ENCODE data around the gene DCN.

DCN gene

GRCh38 chr12:91129662-91130362 is 52.8 kb downstream of the DCN start:
- no peak for DNase-seq

- no peak for DNase-seq
Observed at GRCh38 chr12:91127751-91128150, 54.9 kb downstream of the DCN start.

- DNase-seq = no peak
Observed at GRCh38 chr12:91127306-91127705, 55.3 kb downstream of the DCN start.

GRCh38 chr12:91126516-91126915 is 56.1 kb downstream of the DCN start:
- DNase-seq = no peak

GRCh38 chr12:91123236-91123916 is 59.2 kb downstream of the DCN start:
- DNase-seq = no peak

- no peak for DNase-seq
Observed at GRCh38 chr12:91120781-91121180, 61.8 kb downstream of the DCN start.

GRCh38 chr12:91119089-91119488 is 63.5 kb downstream of the DCN start:
- DNase-seq = no peak

GRCh38 chr12:91113621-91114020 is 69.0 kb downstream of the DCN start:
- DNase-seq = no peak

- no peak for DNase-seq
Observed at GRCh38 chr12:91111366-91112325, 71.0 kb downstream of the DCN start, which contains the start of gene LUM. Gene LUM, minus strand, starts transcription at chr12:91111494. Its CDS starts 2,515 bp downstream, at chr12:91108979.

GRCh38 chr12:91110311-91110924 is 72.2 kb downstream of the DCN start:
- DNase-seq = no peak

GRCh38 chr12:91109581-91110310 is 72.9 kb downstream of the DCN start:
- DNase-seq = no peak

- DNase-seq = peak; percentile 79
Observed at GRCh38 chr12:91109148-91109564, 73.5 kb downstream of the DCN start.

GRCh38 chr12:91108196-91108755 is 74.3 kb downstream of the DCN start:
- no peak for DNase-seq

- DNase-seq = no peak
Observed at GRCh38 chr12:91106283-91106682, 76.3 kb downstream of the DCN start.

- DNase-seq = no peak
Observed at GRCh38 chr12:91105807-91106206, 76.8 kb downstream of the DCN start.

- no peak for DNase-seq
Observed at GRCh38 chr12:91104812-91105466, 77.7 kb downstream of the DCN start.

GRCh38 chr12:91103624-91104023 is 79.0 kb downstream of the DCN start:
- no peak for DNase-seq

GRCh38 chr12:91103101-91103500 is 79.5 kb downstream of the DCN start:
- DNase-seq = no peak

GRCh38 chr12:91100906-91101305 is 81.7 kb downstream of the DCN start:
- DNase-seq = no peak

- DNase-seq = no peak
Observed at GRCh38 chr12:91099836-91100235, 82.8 kb downstream of the DCN start.

GRCh38 chr12:91099341-91099740 is 83.3 kb downstream of the DCN start:
- DNase-seq = no peak
